Measurements from ENCODE around the gene ESPN.
A peak's percentile ranks its signal among the peaks of the same experiment; 100 is the strongest.

Gene ESPN

DNA sequence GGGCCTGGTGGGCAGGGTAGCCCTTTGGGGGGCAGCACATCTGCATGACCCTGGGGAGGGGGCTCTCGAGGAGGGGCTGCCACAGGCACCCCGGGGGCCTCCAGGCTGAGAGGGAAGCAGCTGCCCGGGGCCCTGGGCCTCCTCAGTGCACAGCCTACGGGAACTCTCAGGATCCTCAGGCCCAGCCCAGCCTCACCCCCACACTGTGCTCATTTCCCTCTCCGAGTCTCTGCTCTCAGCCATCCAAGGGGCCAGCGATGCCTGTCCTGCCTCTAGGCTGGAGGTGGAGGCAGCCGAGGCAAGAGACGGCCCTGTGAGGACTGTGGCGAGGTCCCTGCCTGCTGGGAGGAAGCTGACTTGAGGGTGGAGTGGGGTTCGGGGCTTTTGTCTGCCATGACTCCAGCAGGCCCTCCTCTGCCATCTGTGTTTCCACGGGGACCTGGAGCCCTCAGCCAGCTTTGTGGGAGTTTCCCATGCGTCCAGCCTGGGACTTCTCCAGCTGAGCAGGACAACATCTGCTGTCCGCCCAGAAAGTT is 74.1 kb downstream of the ESPN start:
- H3K27ac ChIP-seq: peak overlapping the region in 1 of 2 donors; percentile 40
- no peaks in the 10 kb centered on the region for H3K9me3 ChIP-seq
- H3K27me3 ChIP-seq: no peaks in the 10 kb centered on the region
- H3K4me3 ChIP-seq: no peak overlapping the region
- peaks cover 5 to 71% (median 53%) of the 10 kb centered on the region in 4 donors for H3K4me1 ChIP-seq
- no peak for DNase-seq
- H3K36me3 ChIP-seq: no peaks in the 10 kb centered on the region
- TF ChIP-seq CTCF (IDR thresholded peaks at IDR 0.05): no peak
- intact Hi-C loops (cut with DNase I; ENCODE audit: low total_unique reads): no loop called here

DNA sequence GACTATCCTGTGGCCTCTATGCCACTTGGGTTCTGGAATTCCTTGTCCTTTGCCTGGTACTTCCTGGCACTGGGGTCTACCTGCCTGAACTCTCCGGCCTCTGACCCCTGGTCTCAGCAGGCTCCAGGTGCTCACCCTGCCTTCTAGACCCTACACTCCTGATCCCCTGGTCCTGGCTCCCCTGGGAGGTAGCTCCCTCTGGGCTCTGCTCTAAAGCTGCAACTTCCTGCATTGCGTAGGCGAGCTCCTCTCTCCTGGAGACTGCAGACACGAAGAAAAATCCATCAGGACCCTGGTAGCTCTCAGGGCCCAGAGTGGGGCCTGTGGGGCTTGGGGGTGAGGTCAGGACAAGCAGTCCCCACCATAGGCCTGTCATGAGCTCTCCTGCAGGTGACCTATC is 74.7 kb downstream of the ESPN start:
- TF ChIP-seq CTCF (IDR thresholded peaks at IDR 0.05): no peak
- no peak overlapping the region for H3K4me3 ChIP-seq
- intact Hi-C loops (cut with DNase I; ENCODE audit: low total_unique reads): no loop called here
- H3K27ac ChIP-seq: peak overlapping the region in 1 of 2 donors; percentile 40
- H3K9me3 ChIP-seq: no peaks in the 10 kb centered on the region
- H3K4me1 ChIP-seq: peaks cover 5 to 71% (median 53%) of the 10 kb centered on the region in 4 donors
- no peaks in the 10 kb centered on the region for H3K27me3 ChIP-seq
- H3K36me3 ChIP-seq: no peaks in the 10 kb centered on the region
- no peak for DNase-seq

GRCh38 chr1:6500544-6501278 is 76.1 kb downstream of the ESPN start:
- no peaks in the 10 kb centered on the region for H3K9me3 ChIP-seq
- peak overlapping the region; percentile 50 to 75 for H3K27ac ChIP-seq
- H3K36me3 ChIP-seq: no peaks in the 10 kb centered on the region
- H3K4me1 ChIP-seq: peaks cover 5 to 71% (median 53%) of the 10 kb centered on the region in 4 donors
- no peaks in the 10 kb centered on the region for H3K27me3 ChIP-seq
- intact Hi-C loops (cut with DNase I; ENCODE audit: low total_unique reads): no loop called here
- TF ChIP-seq CTCF (IDR thresholded peaks at IDR 0.05): no peak
- DNase-seq: peak in 1 of 2 donors; percentile 80
- H3K4me3 ChIP-seq: peak overlapping the region in 1 of 2 donors; percentile 1

- H3K36me3 ChIP-seq: no peaks in the 10 kb centered on the region
- H3K27me3 ChIP-seq: no peaks in the 10 kb centered on the region
- H3K27ac ChIP-seq: peak overlapping the region; percentile 50 to 75
- no peaks in the 10 kb centered on the region for H3K9me3 ChIP-seq
- TF ChIP-seq CTCF (IDR thresholded peaks at IDR 0.05): no peak
- no peak for DNase-seq
- peak overlapping the region in 1 of 2 donors; percentile 1 for H3K4me3 ChIP-seq
- H3K4me1 ChIP-seq: peaks cover 5 to 68% (median 51%) of the 10 kb centered on the region in 4 donors
- intact Hi-C loops (cut with DNase I; ENCODE audit: low total_unique reads): no loop called here
Observed at GRCh38 chr1:6501279-6501813, 76.8 kb downstream of the ESPN start.

GRCh38 chr1:6502000-6502891 is 77.7 kb downstream of the ESPN start:
- intact Hi-C loops (cut with DNase I; ENCODE audit: low total_unique reads): no loop called here
- Histone ChIP-seq H3K4me1 (peaks cover 5 to 63% (median 47%) of the 10 kb centered on the region in 4 donors), H3K4me3 (no peak overlapping the region), H3K27ac (peak overlapping the region; percentile 50 to 75), H3K9me3 (no peaks in the 10 kb centered on the region), H3K27me3 (peaks cover 0 to under 1% of the 10 kb centered on the region in 2 donors), H3K36me3 (no peaks in the 10 kb centered on the region)
- no peak for TF ChIP-seq CTCF (IDR thresholded peaks at IDR 0.05)
- DNase-seq: peak; percentile 78 to 94
